GM12878 (cell line): ENCODE data around the gene ZNF407. TPM values are rescaled to one million over a fixed set of nuclear protein-coding genes. Genes with fewer than 3 reads are reported as not detected.

Experiments used
- ATAC-seq: fragments of 200-7000 bp; cut with Tn5 transposase; 3 replicates; pipeline ENCODE4 v1.9.1; 2020; ENCODE audit warnings: mild to moderate bottlenecking, moderate library complexity
- BruUV-seq: library from RNA; stranded (reverse); fragments of 400-500 nt; replicated peaks from 2 replicates; lab custom pipeline; 2021; lab: Mats Ljungman, UMichigan
- CTCF ChIA-PET: fragments of 300-600 bp; sonication (Branson Sonifier 250); formaldehyde crosslinking; extraction: SDS; loops from one replicate; lab custom pipeline; 2021; ENCODE audit warnings: inconsistent platforms; lab: Yijun Ruan, JAX
- POLR2A ChIA-PET: fragments of 350-600 bp; formaldehyde crosslinking; extraction: SDS; loops from one replicate; lab custom pipeline; 2021; ENCODE audit warnings: inconsistent platforms; lab: Charles Lee
- RAD21 ChIA-PET: fragments of 300-600 bp; sonication (Branson Sonifier 250); formaldehyde crosslinking; loops from one replicate; lab custom pipeline; 2023; ENCODE audit warnings: antibody characterized with exemption; ENCODE audit not compliant: unreplicated experiment; lab: Charles Lee
- SMC1A ChIA-PET: fragments of 300-600 bp; sonication (Branson Sonifier 250); formaldehyde crosslinking; loops from one replicate; lab custom pipeline; 2023; ENCODE audit not compliant: unreplicated experiment, uncharacterized antibody; lab: Charles Lee
- DNase-seq: peaks from one replicate; pipeline ENCODE4 v3.0.0-alpha.2; 2011; ENCODE audit warnings: low read depth, low spot score
- FAIRE-seq: peaks from 3 replicates; lab custom pipeline; 2011; peaks lifted over from hg19 to GRCh38; lab: Jason Lieb, UNC
- H2AFZ ChIP-seq: 2 replicates; pipeline ENCODE4 v1.6.0; 2011; ENCODE audit warnings: low read depth, low read length, control low read depth; ENCODE audit not compliant: control insufficient read depth
- H3K27ac ChIP-seq: 2 replicates; pipeline ENCODE4 v1.5.1; 2011; ENCODE audit warnings: control low read depth; ENCODE audit not compliant: control insufficient read depth, insufficient read depth
- H3K27me3 ChIP-seq, 2 experiments: replicated peaks in 1 of 2; 2 replicates each; pipeline versions ENCODE4 v1.6.0 to v1.6.1; 2011; ENCODE audit warnings: low read length in 1 of 2; ENCODE audit not compliant: control insufficient read depth in 2 of 2, insufficient read depth in 2 of 2
- H3K36me3 ChIP-seq, 2 experiments: 2 replicates each; pipeline ENCODE4 v1.5.1; 2011; ENCODE audit warnings: low read length in 1 of 2; ENCODE audit not compliant: control insufficient read depth in 2 of 2, insufficient read depth in 2 of 2
- H3K4me1 ChIP-seq: 2 replicates; pipeline ENCODE4 v1.6.1; 2011; ENCODE audit warnings: mild to moderate bottlenecking, low read length, moderate library complexity, mixed read lengths; ENCODE audit not compliant: control insufficient read depth, insufficient read depth
- H3K4me2 ChIP-seq: 2 replicates; pipeline ENCODE4 v1.6.0; 2011; ENCODE audit warnings: control low read depth; ENCODE audit not compliant: control insufficient read depth, insufficient read depth
- H3K4me3 ChIP-seq: fragments of 200-600 bp; sonication (generic); 2 replicates; pipeline ENCODE4 v1.5.1; 2016
- H3K79me2 ChIP-seq: 2 replicates; pipeline ENCODE4 v1.6.0; 2011; ENCODE audit warnings: low read length; ENCODE audit not compliant: control insufficient read depth, insufficient read depth
- H3K9ac ChIP-seq: 2 replicates; pipeline ENCODE4 v1.8.0; 2011; ENCODE audit warnings: low read length, control low read depth, mixed read lengths; ENCODE audit not compliant: control insufficient read depth, insufficient read depth
- H3K9me3 ChIP-seq: replicated peaks from 3 replicates; pipeline ENCODE4 v1.5.1; 2011; ENCODE audit warnings: mild to moderate bottlenecking, low read length; ENCODE audit not compliant: control insufficient read depth, insufficient read depth
- H4K20me1 ChIP-seq: 2 replicates; pipeline ENCODE4 v1.6.0; 2011; ENCODE audit not compliant: control insufficient read depth, insufficient read depth
- BACH1 ChIP-seq: fragments of 450-650 bp; IDR thresholded peaks from 2 replicates; pipeline ENCODE4 v1.6.1; 2017; ENCODE audit warnings: mild to moderate bottlenecking, borderline replicate concordance
- E2F8 ChIP-seq: fragments of 450-650 bp; IDR thresholded peaks from 2 replicates; pipeline ENCODE4 v1.6.1; 2018; ENCODE audit warnings: mild to moderate bottlenecking, low read depth, moderate library complexity; ENCODE audit not compliant: partially characterized antibody
- FOXM1 ChIP-seq: IDR thresholded peaks from 2 replicates; pipeline ENCODE4 v1.6.1; 2012; ENCODE audit warnings: low read depth, mild to moderate bottlenecking, inconsistent platforms, low read length, moderate library complexity
- KAT2A ChIP-seq: conservative IDR thresholded peaks from 2 replicates; pipeline ENCODE4 v1.6.1; 2011; ENCODE audit warnings: low read depth, low read length; ENCODE audit not compliant: control insufficient read depth
- MEF2A ChIP-seq: IDR thresholded peaks from 2 replicates; pipeline ENCODE4 v1.6.1; 2011; ENCODE audit warnings: low read depth, mild to moderate bottlenecking, low read length, moderate library complexity; ENCODE audit not compliant: insufficient read depth
- NFXL1 ChIP-seq: fragments of 450-650 bp; IDR thresholded peaks from 2 replicates; pipeline ENCODE4 v1.6.1; 2017; ENCODE audit warnings: antibody characterized with exemption, mild to moderate bottlenecking, borderline replicate concordance
- PBX3 ChIP-seq: IDR thresholded peaks from 2 replicates; pipeline ENCODE4 v1.6.1; 2011; ENCODE audit warnings: mild to moderate bottlenecking, low read depth, low read length, moderate library complexity; ENCODE audit not compliant: insufficient replicate concordance
- PRDM15 ChIP-seq: fragments of 450-650 bp; formaldehyde crosslinking; IDR thresholded peaks from 2 replicates; pipeline ENCODE4 v1.4.0; 2020; ENCODE audit warnings: mild to moderate bottlenecking, moderate library complexity
- TBL1XR1 ChIP-seq: IDR thresholded peaks from 2 replicates; pipeline ENCODE4 v1.6.1; 2012; ENCODE audit warnings: low read depth, low read length, improper control_type of control experiment
- ZNF274 ChIP-seq: IDR thresholded peaks from one replicate; pipeline ENCODE4 v1.8.0; 2011; ENCODE audit not compliant: insufficient read length, insufficient read depth
- ZNF687 ChIP-seq: fragments of 450-650 bp; IDR thresholded peaks from 2 replicates; pipeline ENCODE4 v1.6.1; 2017; ENCODE audit warnings: mild to moderate bottlenecking, moderate library complexity
- WGBS: methylation state at CpG from one replicate; pipeline ENCODE4 v1.1.6; 2016; ENCODE audit warnings: low lambda C conversion rate; ENCODE audit not compliant: insufficient replicate concordance, insufficient coverage; ENCODE audit errors: missing lambda C conversion rate; 5-methylcytosine and 5-hydroxymethylcytosine counted together
- in situ Hi-C: fragments of 300-500 bp; cut with MboI; formaldehyde crosslinking; loops from 9 replicates; pipeline ENCODE4 v1.14.3; 2018; ENCODE audit warnings: mixed read lengths
- intact Hi-C: fragments of 100-400 bp; cut with micrococcal nuclease; formaldehyde crosslinking; loops from one replicate; pipeline ENCODE4 v1.14.2; 2022; ENCODE audit not compliant: unreplicated experiment
- polyA plus RNA-seq, 11 experiments: library from polyadenylated mRNA; depleted of rRNA in 4 of 11; unstranded in 6 of 11; stranded (reverse) in 5 of 11; fragments of >200 nt; fragmentation: Nextera tagmentation in 4 of 11; fragmentation: Illumina TruSeq in 1 of 11; extraction: Ambion mirVana in 4 of 11; extraction: Trizol in 1 of 11; gene quantifications; 1 replicate in 1 of 11; 2 replicates in 10 of 11; pipeline versions ENCODE4 v1.2.1 to v1.2.3, GENCODE V29; 2011 to 2016; ENCODE audit warnings: inconsistent platforms in 2 of 11, missing spikeins in 2 of 11, low read depth in 1 of 11
- total RNA-seq, 4 experiments: library from RNA; depleted of rRNA in 3 of 4; stranded (reverse); fragments of >200 nt in 3 of 4; fragmentation: Illumina TruSeq in 1 of 4; extraction: Trizol in 1 of 4; gene quantifications; 2 replicates each; pipeline versions ENCODE4 v1.2.1 to v1.2.3, GENCODE V29; 2013 to 2021

ZNF407 gene
- total and polyA plus RNA-seq, 10 of the 15 experiments (the other 5 are each of a cell fraction or from before 2014, with no cell fraction given) = 0.69 to 11.6 (median 5.3) TPM

GRCh38 chr18:75072672-75073371 is 475.2 kb downstream of the ZNF407 start:
- no peaks in the 10 kb centered on the region for H3K79me2 ChIP-seq
- FAIRE-seq (no peak), ATAC-seq (no peak), DNase-seq (no peak)
- ChIA-PET SMC1A (no interaction called here), CTCF (interaction anchor here (0.8 kb wide), 1 partner anchor 131 kb away, joined by 3 read pairs; no protein-coding TSS in a partner anchor), RAD21 (no interaction called here), POLR2A (no interaction called here)
- in situ Hi-C loops (no loop called here), intact Hi-C loops (no loop called here)
- no peak overlapping the region for H3K4me2 ChIP-seq
- peaks cover 7% of the 10 kb centered on the region; the same call in 1 of the 2 replicates for H3K4me1 ChIP-seq
- no peak overlapping the region for H3K27ac ChIP-seq
- H3K9me3 ChIP-seq = no peaks in the 10 kb centered on the region; the same call in 2 of the 3 replicates
- no peaks in the 10 kb centered on the region for H3K36me3 ChIP-seq
- H2AFZ ChIP-seq = no peak overlapping the region
- H3K4me3 ChIP-seq = no peak overlapping the region
- no peak overlapping the region for H3K9ac ChIP-seq
- H4K20me1 ChIP-seq = no peaks in the 10 kb centered on the region
- BruUV-seq = no TSS peak
- H3K27me3 ChIP-seq = no peaks in the 10 kb centered on the region
- WGBS = 97% methylated on average over 20 of the region's 21 CpGs
- no peak for TF ChIP-seq NFXL1
- no peak for TF ChIP-seq PRDM15 (CRISPR knock-in tag)
- TF ChIP-seq MEF2A = no peak
- no peak for TF ChIP-seq E2F8
- TF ChIP-seq ZNF687 = no peak
- no peak for TF ChIP-seq KAT2A
- TF ChIP-seq TBL1XR1 = no peak
- no peak for TF ChIP-seq BACH1
- no peak for TF ChIP-seq FOXM1
- no peak for TF ChIP-seq PBX3
- TF ChIP-seq ZNF274 = no peak
